SU-DHL-6 (cell line): ENCODE data around the gene FN1.

Experiments
- H2AFZ ChIP-seq: fragments of 200-600 bp; sonication (generic); 2 replicates; pipeline ENCODE4 v1.6.1; 2014; ENCODE audit warnings: low read depth, mild to moderate bottlenecking, moderate library complexity, mixed read lengths, antibody characterized with exemption, low read length; ENCODE audit not compliant: severe bottlenecking
- H3F3A ChIP-seq: fragments of 200-600 bp; shearing (Covaris generic); 2 replicates; pipeline ENCODE4 v1.6.0; 2016; ENCODE audit warnings: antibody characterized with exemption, mild to moderate bottlenecking; ENCODE audit not compliant: insufficient read depth
- H3K27ac ChIP-seq: fragments of 200-600 bp; sonication (generic); 2 replicates; pipeline ENCODE4 v1.5.1; 2016; ENCODE audit warnings: low read depth, mild to moderate bottlenecking, low read length, moderate library complexity, mixed read lengths
- H3K27me3 ChIP-seq: fragments of 200-600 bp; sonication (generic), shearing (Covaris generic); 2 replicates; pipeline ENCODE4 v1.6.0; 2014; ENCODE audit warnings: mild to moderate bottlenecking, low read length
- H3K36me3 ChIP-seq: fragments of 200-600 bp; sonication (generic); 2 replicates; pipeline ENCODE4 v1.6.1; 2014; ENCODE audit warnings: mild to moderate bottlenecking, low read length, mixed read lengths
- H3K4me2 ChIP-seq: fragments of 300-600, 200-600 bp; shearing (Covaris generic), sonication (generic); 2 replicates; pipeline ENCODE4 v1.6.0; 2014; ENCODE audit warnings: low read length, low read depth, mild to moderate bottlenecking; ENCODE audit not compliant: poor library complexity, severe bottlenecking
- H3K4me3 ChIP-seq: fragments of 200-600 bp; sonication (generic); 2 replicates; pipeline ENCODE4 v1.5.1; 2014; ENCODE audit warnings: antibody characterized with exemption, low read length, mild to moderate bottlenecking, mixed read lengths; ENCODE audit not compliant: insufficient read depth, poor library complexity, severe bottlenecking
- H3K79me2 ChIP-seq: fragments of 200-600 bp; sonication (generic); 2 replicates; pipeline ENCODE4 v1.6.1; 2014; ENCODE audit warnings: mild to moderate bottlenecking, low read length, moderate library complexity; ENCODE audit not compliant: insufficient read depth
- H3K9ac ChIP-seq: fragments of 200-600 bp; sonication (generic); 2 replicates; pipeline ENCODE4 v1.7.0; 2014; ENCODE audit warnings: mild to moderate bottlenecking, low read length
- H3K9me2 ChIP-seq: fragments of 200-600 bp; sonication (generic); replicated peaks from 2 replicates; pipeline ENCODE4 v1.6.1; 2014; ENCODE audit warnings: low read length; ENCODE audit not compliant: insufficient read depth
- H3K9me3 ChIP-seq: fragments of 200-600 bp; sonication (generic); 2 replicates; pipeline ENCODE4 v1.6.1; 2014; ENCODE audit warnings: low read length, mixed read lengths; ENCODE audit not compliant: insufficient read depth
- H4K20me1 ChIP-seq: fragments of 200-600 bp; sonication (generic); 2 replicates; pipeline ENCODE4 v1.6.1; 2014; ENCODE audit warnings: low read depth, mild to moderate bottlenecking, antibody characterized with exemption, low read length, moderate library complexity, mixed read lengths
- EZH2phosphoT487 ChIP-seq: fragments of 200-600 bp; sonication (generic), shearing (Covaris generic); conservative IDR thresholded peaks from 2 replicates; pipeline ENCODE4 v1.6.1; 2018; ENCODE audit warnings: mild to moderate bottlenecking, antibody characterized with exemption, low read length, moderate library complexity, mixed read lengths
- TF ChIP-seq, protein P1 (sequence below): fragments of 200-600 bp; sonication (generic); IDR thresholded peaks from one replicate; pipeline ENCODE4 v1.5.1; 2017; ENCODE audit warnings: antibody characterized with exemption, mild to moderate bottlenecking, low read length, moderate library complexity; ENCODE audit not compliant: insufficient read depth, poor library complexity, severe bottlenecking

The FN1 gene

DNA sequence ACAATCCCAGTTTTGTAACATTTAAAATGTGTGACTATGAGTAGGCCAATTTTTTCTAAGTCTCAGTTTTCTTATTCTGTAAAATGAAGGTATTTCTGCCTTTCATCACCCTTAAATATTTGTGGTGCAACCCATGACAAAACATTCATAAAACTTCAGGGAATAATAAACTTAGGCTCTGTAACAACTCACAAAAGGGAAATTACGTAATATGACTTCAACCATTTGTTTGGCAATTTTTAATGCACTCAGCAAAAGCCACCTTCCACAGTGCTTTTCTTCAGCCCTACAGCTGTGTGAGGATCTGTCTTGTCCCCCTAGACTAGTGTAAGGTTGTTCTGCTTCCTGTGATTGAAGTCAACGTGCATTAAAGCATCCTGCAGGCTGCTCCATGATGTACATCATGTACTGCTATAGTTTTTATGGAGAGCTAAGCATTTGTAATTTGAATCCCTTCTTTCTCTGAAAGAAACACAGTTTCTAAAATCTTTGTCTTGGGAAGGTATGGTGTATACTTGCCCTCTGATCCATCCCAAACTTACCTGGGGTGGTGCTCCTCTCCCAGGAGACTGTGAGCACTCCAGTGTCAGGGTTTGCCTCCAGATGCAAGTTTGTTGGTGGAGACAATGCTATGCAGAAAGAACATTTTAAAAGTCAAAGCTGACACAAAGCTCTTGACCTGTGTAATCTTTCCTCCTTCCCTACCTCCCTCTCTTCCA, 39.1 kb downstream of the FN1 start:
- Histone ChIP-seq H2AFZ (no peak overlapping the region), H3K9me2 (no peaks in the 10 kb centered on the region), H3K4me2 (no peak overlapping the region), H3K36me3 (no peaks in the 10 kb centered on the region), H3K79me2 (no peaks in the 10 kb centered on the region), H3K9me3 (no peaks in the 10 kb centered on the region), H4K20me1 (no peaks in the 10 kb centered on the region), H3K4me3 (no peak overlapping the region), H3K9ac (no peak overlapping the region), H3K27ac (no peak overlapping the region), H3K27me3 (no peaks in the 10 kb centered on the region), H3F3A (no peaks in the 10 kb centered on the region)
- TF ChIP-seq, protein P1, sequence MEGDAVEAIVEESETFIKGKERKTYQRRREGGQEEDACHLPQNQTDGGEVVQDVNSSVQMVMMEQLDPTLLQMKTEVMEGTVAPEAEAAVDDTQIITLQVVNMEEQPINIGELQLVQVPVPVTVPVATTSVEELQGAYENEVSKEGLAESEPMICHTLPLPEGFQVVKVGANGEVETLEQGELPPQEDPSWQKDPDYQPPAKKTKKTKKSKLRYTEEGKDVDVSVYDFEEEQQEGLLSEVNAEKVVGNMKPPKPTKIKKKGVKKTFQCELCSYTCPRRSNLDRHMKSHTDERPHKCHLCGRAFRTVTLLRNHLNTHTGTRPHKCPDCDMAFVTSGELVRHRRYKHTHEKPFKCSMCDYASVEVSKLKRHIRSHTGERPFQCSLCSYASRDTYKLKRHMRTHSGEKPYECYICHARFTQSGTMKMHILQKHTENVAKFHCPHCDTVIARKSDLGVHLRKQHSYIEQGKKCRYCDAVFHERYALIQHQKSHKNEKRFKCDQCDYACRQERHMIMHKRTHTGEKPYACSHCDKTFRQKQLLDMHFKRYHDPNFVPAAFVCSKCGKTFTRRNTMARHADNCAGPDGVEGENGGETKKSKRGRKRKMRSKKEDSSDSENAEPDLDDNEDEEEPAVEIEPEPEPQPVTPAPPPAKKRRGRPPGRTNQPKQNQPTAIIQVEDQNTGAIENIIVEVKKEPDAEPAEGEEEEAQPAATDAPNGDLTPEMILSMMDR: no peak
- no peak for TF ChIP-seq EZH2phosphoT487

DNA sequence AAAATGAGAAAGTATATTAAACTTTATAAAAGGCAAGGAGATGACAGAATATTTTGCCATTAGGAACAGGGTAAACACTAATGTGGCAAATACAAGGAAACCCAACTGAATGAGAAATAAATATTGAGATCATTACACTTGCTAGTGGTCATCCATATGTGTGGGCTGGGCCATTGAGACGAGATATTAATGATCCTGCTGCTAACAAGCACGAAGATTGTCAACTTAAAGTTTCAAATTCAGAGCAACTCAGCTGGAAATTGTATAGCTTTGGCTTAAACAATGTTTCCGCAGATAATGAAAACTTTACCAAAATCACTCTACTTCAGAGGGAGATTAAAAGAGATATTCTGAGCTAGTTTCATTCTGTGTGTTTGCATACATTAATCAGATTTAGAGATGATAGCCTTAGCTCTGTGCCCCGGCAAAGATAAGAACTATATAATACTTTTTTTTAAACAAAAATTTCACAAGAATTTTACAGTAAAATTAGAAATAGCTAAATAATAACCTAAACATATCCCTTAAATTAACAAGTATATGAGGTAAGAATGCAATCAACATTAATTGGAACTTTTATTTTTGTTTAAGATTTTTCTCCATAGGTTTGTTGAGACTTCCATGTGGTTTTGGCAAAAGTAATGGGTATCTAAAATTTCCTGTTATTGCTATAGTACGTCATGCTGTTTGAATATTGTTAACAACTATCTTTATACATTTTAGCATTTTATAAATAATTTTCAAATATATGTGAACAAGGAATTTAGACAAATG, 40.0 kb downstream of the FN1 start:
- H3F3A ChIP-seq: no peaks in the 10 kb centered on the region
- H3K27ac ChIP-seq: no peak overlapping the region

DNA sequence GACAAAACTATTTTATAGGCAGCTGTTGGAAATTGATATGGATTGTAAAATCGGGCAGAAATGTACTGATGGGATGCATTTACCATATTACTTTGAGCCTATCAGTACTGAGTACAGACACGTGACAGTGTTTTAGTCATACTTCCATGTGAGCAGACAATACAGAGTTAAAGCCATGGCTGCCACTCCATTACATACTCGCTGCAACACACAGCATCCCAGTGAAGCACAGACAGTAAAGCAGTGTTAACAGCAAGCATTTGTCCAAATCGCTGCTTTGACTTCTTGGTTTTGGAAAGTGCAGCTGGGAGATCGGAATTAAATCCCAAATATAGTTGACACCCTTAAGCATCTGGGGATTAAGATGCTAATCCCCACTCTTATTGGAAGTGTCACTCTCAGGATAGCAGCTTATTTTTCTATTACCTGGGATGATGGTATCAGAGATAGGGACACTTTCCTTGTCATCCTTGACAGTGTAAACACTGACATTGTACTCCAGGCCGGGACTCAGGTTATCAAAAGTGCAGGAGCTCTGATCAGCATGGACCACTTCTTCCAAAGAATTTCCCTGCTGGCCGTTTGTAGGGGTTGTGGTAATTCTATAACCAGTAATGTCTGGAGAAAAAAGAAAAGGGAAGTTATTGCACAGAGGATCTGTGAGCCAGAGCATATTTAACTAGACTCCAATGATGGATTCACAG, 41.6 kb downstream of the FN1 start:
- TF ChIP-seq, protein P1: no peak
- no peak for TF ChIP-seq EZH2phosphoT487
- no peaks in the 10 kb centered on the region for H4K20me1 ChIP-seq
- no peak overlapping the region for H3K27ac ChIP-seq
- no peak overlapping the region for H3K4me3 ChIP-seq
- no peaks in the 10 kb centered on the region for H3K79me2 ChIP-seq
- H2AFZ ChIP-seq: no peak overlapping the region
- H3K27me3 ChIP-seq: no peaks in the 10 kb centered on the region
- H3K4me2 ChIP-seq: no peak overlapping the region
- no peaks in the 10 kb centered on the region for H3K36me3 ChIP-seq
- H3K9me3 ChIP-seq: no peaks in the 10 kb centered on the region
- no peaks in the 10 kb centered on the region for H3K9me2 ChIP-seq
- H3K9ac ChIP-seq: no peak overlapping the region
- H3F3A ChIP-seq: no peaks in the 10 kb centered on the region

More for the DNA sequence above, 40.0 kb downstream of the FN1 start:
- no peak overlapping the region for H3K9ac ChIP-seq
- H3K79me2 ChIP-seq: no peaks in the 10 kb centered on the region
- H3K4me3 ChIP-seq: no peak overlapping the region
- no peaks in the 10 kb centered on the region for H3K9me2 ChIP-seq
- no peaks in the 10 kb centered on the region for H3K36me3 ChIP-seq
- H3K4me2 ChIP-seq: no peak overlapping the region
- no peaks in the 10 kb centered on the region for H4K20me1 ChIP-seq
- H3K27me3 ChIP-seq: no peaks in the 10 kb centered on the region
- no peak overlapping the region for H2AFZ ChIP-seq
- TF ChIP-seq, protein P1: no peak
- no peak for TF ChIP-seq EZH2phosphoT487
- no peaks in the 10 kb centered on the region for H3K9me3 ChIP-seq
